Ramos (cell line): ENCODE measurements around the gene NKX1-2.

ENCODE experiments used
- in situ Hi-C: fragments of 300-500 bp; cut with MboI; formaldehyde crosslinking; loops from one replicate; pipeline ENCODE4 v1.14.3; 2022; ENCODE audit warnings: low sequenced_read_pairs; ENCODE audit not compliant: unreplicated experiment

NKX1-2 gene

DNA sequence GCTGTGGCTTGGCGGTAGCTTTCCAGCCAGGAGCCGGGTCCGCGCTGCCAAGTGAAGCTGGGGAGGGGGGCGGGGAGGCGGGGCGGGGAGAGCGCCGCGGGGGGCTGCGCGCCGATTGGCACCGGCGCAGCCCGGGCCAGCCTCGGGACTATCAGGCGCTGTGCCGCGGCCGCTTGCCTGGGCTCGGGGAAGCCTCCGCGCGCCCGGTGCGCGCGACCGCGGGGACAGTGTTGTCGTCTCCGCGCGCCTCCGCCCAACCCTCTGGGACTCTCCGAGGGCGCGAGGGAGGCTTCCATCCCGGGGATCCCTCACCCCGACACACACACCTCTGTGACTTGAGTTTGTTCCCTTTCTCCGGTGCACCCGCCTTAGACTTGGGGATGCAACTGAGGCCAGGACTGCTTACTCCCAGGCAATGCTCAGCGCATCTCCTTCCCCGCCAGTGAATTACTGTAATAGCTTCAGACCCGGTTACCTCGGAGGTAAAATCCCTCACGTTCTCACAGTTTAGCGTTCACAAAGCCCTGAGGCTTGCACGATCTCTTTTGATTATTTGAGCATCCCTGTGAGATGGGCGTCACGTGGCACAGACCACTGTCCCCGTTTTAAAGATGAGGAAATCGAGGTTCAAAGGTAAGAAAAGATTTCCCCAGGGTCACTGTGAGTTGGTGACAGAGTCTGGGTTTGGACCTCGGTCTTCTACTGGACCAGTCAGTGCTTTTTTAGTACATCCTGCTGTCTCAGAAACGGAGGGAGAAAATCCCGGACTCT, at the start of gene NKX1-2:
Gene NKX1-2 (minus strand): TSS at position 24 of the 771 bp plus-strand sequence. CDS start 92 bp downstream, outside the sequence.
- in situ Hi-C loops: no loop called here

DNA sequence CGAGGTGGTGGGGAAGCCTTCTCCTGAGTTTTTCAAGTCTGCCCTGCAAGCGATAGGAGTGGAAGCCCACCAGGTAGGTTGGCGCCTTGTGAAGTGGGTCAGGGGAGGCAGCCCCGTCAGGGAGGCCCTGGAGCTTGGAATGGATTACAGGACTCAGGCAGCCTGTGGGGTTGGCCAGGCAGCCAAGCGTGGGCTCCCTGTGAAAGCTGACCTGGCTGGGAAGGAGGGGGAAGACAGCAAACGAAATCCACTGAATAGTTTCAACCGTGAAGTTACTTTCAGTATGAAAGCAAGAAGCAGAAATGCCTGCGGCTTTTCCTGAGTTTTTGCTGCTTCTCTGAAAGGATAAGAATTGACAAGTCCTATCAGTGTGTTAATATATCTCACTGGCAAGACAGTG, 48.2 kb upstream of the NKX1-2 start:
- in situ Hi-C loops: no loop called here

DNA sequence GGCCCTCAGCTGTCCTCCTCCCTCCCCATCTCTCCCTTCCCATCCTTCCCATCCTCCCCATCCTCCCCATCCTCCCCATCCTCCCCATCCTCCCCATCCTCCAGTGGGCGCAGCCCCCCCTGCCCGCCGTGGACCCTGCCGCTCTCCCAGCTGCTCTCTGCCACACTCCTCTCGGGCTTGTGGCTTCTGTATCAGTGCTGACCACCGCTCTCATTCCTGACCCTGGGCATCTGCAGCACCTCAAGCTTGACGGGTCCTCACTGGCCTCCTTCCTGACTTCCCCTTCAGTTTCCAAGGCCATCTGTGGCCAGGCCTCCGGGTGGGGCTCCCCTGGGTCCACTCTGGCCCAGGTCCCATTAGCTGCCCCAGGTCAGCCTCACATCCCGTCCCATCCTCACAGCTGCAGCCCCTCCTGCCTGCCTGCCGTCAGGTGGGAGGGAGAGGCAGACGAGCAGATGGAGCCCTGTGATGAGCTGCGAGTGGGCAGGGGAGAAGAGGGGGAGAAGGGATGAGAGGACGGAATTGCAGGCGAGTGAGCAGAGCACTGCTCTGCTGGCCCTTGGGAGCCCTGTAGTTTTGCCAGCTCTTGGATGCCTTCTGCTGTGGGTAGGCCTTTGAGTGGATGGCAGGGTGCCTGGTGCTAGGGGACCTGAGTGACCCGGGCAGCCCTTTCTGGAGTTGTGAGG, 47.5 kb upstream of the NKX1-2 start:
- in situ Hi-C loops: no loop called here

DNA sequence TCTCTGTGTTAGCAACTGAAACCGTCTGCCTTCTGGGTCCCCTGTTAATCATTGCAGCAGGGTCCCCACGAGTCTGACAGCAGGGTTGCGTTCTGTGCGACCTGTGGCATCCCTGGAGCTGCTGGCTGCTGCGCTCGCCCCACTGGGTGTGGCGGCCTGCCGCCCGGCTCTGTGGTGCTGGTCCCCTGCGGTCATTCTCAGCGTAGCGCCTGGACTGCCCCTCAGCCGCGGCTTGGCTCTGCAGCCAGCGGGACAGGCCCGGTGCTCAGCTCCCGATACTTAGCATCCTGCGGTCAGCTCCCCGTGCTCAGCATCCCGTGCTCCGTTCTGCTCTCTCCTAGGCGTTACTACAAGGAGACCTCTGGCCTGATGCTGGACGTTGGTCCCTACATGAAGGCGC, 46.8 kb upstream of the NKX1-2 start:
- in situ Hi-C loops: no loop called here

DNA sequence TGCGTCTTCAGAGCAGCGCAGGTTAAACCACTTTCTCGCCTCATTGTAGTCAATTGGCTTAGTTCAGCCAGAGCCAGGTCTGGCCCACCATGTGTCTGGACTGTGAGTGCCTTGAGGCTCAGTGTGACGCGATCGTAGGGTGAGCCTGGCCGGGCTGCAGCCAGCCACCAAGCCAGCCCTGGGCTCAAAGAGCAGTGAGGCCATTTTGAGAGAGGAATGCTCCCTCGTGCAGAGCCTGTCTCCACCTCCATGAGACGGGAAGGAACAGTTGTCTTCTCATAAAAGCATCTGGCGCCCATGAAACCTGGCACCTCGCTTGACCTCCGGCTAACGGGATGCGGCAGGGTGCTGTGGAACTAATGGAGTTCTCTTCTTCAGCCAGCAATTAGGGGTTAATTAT, 46.3 kb upstream of the NKX1-2 start:
- in situ Hi-C loops: no loop called here

DNA sequence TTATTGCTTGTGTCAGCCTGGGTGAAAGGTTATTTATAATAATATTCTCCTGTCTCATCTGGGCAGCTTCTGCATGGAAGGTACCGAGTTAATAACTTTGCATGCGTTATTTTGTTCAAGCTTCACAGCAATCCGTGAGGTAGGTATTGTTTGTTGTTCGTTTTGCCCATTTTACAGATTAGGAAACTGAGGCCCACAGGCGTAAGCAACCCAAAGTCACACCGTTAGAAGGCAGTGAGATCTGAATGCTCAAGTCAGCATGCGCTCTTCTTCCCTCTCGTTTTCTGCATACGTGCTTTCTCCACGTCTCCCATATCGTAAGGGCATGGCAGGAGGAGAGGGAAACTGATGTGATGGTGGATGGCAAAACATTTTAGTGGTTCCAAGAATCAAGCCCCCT, 45.9 kb upstream of the NKX1-2 start:
- in situ Hi-C loops: no loop called here

DNA sequence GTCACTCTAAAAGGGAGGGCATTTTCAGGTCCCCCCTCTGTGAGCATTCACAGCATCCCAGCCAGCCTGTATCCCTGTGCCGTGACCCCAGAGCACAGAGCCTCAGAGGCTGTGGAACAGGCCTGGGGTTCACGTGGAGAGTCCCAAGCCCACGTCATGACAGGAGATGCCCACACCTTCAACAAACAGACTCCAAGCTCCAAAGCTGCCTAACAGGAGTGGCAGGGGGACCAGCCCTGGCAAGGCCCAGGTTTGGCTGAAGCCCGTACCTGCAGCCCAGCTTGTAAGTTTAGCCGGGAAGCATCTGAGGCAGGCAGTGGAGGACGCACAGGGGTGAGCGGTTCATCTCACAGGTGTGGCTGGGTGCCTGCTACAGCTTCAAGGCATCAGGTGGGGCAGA, 45.3 kb upstream of the NKX1-2 start:
- in situ Hi-C loops: no loop called here

DNA sequence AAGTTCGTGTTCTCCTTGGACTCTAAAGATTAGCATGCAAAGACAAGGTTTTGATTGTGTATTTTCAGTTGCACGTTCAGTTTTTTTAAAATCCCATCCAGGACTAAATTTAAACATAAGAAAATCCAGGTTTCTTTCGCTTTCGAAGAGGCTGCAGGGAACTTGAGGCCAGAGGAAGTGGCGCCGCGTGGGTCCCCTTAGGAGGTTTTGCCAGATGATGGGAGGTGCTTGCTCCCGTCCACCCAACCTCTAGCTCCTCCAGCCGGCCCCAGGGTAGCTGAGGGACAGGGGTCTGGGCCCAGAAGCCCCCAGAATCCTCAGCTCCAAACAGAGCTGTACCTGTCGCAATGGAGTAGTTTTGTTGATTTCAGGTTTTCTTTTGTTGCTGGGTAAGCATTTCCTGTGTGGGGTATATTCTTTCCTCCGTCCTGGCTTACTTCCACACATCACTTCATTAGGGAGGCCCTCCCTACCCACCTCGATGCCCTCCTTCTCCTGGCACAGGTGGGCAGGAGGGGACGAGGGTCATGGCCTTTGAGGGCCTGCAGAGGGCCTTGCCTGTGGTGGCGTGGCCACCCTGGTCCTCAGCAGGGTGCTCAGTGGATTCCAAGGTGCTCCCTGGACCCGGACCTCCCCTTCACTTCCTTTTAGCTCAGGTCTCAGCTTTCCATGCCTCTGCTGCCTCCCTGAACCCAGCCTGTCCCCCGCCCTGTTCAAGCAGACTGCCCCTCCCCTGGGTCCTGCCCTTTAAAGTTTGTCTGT, 44.4 kb upstream of the NKX1-2 start:
- in situ Hi-C loops: no loop called here

DNA sequence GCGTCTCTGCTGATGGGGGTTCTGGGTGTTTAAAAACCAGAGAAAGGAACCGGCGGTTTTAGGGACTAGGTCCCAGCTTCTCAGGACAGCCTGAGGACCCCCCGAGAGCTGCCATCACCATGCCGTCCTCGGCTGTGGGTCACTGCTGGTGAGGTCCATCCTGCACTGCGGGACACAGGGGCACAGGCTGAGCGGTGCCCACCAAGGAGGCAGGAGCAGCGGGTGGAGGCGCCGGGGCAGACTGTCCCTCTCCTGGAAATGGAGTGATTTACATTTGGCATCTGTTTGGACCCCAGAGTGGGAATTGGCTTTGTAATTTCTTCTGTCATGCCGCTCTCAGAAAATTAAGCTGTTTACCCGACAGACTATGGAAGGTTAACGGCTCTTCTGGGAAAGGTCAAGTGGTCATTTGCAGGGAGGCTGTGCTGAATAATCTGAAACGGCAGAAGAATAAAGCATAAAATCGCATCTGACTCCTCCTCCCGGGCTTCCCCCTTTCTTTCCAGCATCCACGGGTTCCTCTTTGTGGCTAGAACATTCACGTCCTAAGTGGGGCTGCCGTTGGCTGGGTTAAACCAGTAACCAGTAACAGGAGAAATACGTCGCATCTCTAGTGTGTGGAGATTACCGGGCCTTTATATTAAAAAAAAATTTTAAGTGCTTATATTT, 43.5 kb upstream of the NKX1-2 start:
- in situ Hi-C loops: no loop called here

DNA sequence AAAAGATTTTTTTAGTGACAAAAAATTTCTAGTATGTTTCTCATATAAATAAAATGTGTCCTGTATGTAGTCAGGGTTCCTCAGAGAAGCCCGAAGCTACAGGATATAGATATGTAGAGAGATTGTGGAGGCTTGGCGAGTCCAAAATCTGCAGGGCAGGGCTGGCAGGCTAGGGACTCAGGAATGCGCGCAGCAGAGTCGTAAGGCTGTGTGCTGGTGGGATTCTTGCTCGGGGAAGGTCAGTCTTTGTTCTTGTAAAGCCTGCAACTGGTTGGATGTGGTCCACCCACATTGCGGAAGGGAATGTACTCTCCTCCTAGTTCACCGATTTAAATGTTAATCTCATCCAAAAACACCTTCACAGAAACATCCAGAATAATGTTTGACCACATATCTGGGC, 42.4 kb upstream of the NKX1-2 start:
- in situ Hi-C loops: no loop called here

DNA sequence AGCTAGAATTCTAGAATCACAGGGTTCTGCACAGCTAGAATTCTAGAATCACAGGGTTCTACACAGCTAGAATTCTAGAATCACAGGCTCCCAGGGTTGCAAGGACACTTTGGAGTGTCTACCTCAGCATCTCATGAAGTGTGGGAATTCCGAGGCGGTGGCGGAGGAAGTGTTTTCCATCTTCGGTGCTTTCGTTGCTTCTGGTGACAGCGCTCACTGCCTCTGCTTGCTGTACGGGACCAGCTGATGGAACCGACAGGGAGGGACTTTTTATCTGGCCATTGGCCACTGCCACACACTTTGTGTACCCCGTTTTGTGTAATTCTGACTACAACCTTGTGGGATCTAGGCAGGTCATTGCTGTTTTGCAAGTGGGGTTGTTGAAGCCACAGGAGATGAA, 41.3 kb upstream of the NKX1-2 start:
- in situ Hi-C loops: no loop called here

DNA sequence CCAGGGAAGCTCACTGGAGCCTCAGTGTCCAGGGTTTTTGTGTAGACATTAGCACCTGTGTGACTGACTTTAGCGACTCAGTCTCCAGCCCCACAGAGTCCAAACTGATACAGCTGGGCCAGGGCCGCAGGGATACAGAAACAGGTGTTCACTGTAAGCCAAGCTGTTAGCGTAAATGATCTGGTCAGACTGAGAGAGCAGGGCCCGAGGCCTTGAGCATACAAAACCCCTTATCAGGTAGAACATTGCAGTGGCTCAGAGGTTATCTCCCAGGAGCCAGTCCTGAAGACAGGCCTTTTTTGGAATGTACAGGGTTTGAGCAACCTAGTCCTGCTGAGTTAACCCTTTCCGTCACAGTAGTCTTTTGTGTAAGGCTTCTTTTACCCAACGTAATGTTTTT, 36.8 kb upstream of the NKX1-2 start:
- in situ Hi-C loops: no loop called here

DNA sequence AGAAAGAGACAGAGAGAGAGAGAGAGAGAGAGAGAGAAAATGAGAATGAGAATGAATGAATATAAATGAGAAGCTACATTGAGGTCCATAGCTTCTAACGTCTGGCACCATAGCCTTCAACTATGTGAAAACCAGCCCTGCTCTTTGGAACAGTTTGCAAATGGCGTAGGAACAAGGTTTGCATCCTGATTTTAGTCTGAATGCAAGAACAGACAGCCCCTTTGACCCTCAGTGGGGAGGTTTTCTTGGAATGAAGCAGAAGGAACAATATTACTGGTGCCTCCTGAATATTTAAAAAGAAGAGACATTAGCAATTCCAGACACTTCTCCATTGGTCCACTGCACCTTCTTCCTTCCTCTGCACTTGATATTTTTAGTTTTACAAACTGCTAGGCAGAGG, 34.8 kb upstream of the NKX1-2 start:
- in situ Hi-C loops: no loop called here

DNA sequence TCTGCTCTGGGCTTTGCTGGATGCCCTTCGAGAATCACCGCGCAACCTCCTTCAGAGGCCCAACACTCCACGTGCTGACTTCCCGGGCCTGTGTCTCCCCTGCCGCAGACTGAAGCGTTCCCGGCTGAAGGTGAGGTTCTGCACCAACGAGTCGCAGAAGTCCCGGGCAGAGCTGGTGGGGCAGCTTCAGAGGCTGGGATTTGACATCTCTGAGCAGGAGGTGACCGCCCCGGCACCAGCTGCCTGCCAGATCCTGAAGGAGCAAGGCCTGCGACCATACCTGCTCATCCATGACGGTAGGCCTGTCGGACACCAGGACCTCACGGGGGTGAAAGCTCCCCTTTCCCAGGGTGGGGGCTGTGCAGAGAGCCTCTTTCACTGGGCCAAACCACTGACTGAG, 34.2 kb upstream of the NKX1-2 start:
- in situ Hi-C loops: no loop called here

DNA sequence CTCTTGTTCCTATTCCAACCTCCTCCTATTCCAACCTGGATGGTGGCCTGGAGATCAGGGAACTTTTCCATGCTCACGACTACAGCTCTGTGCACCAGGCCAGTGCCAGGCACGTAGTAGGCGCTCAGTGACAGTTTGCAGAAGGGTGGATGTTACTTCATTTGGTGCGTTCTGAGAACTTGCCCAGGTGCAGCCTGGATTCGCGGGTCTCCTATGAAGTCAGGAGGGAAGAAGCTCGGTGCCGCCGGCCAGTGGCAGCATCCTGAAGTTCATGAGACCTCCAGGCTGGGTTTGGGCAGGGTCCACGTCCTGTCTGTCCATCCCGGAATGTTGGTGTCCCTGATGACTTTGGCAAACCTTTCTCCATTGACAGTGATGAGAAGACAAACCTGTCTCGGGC, 33.0 kb upstream of the NKX1-2 start:
- in situ Hi-C loops: no loop called here

DNA sequence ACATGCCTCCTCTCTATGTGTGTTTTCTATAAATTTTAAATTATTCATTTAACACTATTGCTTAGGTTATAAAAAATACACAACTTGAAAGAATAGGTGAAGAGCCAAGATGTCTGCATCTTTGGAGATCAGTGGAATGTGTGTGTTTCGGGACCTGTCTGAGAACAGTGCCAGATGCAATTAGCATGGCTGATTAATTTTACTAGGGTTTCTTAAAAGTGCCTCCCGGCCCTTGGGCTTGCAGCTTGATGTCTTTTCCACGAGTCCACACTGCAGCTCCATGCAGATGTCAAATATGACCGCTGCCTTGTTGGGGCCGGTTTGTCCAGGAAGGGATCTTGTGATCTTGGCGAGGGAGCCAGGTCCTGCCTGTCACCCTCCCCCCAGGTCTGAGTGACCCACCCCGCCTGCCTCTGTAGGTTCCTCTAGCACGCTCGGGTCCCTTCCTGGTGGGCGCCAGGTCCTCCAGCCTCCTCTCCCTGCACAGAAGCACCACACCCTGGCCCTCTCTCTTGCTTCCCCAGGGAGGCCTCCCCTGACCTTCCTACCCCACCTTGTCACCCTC, 32.5 kb upstream of the NKX1-2 start:
- in situ Hi-C loops: no loop called here

DNA sequence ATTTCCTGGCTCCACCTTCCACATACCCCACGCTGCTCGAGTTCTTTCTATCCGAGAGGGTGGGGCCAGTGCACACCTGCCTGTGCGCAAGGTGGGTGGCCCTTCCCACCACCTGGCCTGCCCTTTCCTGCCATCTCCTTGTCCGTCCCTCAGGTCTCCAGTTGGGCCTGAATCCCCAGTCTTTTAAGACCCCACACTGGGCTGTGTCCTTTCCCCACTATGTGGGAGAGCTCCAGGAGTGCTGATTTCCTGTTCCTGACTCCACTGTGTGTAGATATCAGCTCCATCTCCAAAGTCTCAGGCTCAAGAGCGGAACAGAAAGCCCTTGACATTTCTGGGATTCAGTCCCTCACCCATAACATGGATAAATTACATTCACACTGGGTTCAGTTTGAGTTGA, 31.9 kb upstream of the NKX1-2 start:
- in situ Hi-C loops: no loop called here

DNA sequence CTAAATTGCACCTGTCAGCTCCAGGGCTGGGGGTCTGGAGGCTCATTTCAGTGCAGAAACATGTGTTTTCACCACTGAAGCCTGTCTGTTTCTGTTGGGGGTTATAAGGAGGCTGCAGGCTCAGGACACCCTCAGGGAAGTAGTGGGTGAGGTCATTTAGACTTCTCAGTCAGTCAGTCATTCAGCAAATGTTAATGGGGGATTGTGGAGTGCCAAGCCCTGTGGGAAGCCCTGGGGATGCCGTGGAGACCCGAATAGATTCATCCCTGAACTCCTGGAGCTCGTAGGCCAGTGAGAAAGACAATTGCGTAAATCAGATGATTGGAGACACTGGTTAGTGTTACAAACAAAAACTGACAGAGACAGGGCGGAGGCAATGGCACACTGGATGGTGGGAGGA, 31.0 kb upstream of the NKX1-2 start:
- in situ Hi-C loops: no loop called here

DNA sequence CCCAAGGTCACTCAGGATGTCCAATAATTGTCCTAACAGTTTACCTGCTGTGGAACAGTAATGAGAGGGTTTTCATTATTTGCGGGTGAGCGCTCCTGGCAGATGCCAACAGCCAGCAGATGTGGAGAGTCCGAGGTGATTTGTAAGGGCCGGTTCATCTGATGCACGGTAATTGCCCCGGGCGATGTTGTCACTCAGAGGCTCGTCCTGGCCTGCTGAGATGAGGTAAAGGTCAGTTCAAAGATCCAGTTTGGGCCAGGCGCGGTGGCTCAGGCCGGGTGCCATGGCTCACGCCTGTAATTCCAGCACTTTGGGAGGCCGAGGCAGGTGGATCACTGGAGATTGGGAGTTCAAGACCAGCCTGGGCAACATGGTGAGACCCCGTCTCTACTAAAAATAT, 28.7 kb upstream of the NKX1-2 start:
- in situ Hi-C loops: no loop called here

DNA sequence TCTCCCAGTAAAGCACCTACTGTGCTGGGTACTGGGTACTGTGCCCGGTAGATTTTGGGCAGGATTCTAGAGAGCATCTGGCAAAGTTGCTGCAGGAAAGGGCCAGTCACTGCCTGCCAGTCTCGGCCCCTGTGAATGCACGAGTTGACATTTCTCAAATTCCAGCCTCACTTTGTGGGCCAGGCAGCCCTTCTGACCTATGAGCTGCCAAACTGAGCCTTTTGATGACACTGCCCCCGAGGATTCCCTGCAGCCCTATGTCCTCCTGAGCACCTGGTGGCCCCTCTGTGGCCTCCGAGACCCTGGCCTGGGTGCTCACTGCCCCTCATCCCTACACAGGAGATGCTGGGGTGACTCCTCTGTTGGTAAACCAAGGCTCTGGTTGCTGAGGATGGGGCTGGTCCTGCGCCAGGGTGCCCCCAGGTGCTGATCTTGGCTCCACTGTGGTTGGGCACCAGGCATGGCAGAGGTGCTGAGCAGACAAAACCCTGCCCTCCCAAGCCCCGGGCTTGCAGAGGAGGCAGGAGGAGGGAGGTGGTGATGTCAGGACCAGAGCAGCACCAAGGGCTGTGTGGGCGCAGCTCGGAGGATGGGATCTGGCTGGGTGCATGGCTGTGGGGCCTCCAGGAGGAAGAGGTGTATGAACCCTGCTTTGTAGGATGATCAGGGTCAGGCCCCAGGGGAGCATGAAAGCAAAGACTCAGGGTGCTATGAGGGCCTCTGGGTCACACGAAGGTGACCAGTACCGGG, 28.0 kb upstream of the NKX1-2 start:
- in situ Hi-C loops: no loop called here
